T47D (cell line): ENCODE results near the gene SLCO4A1.

ENCODE experiments used
- DNase-seq, 2 experiments: peaks; one replicate each; pipeline versions ENCODE4 v3.0.0 to v3.0.0-alpha.2; 2011 to 2012; ENCODE audit warnings: low read depth in 1 of 2, low spot score in 1 of 2
- JUND ChIP-seq: IDR thresholded peaks from 2 replicates; pipeline ENCODE4 v1.6.1; 2012; ENCODE audit warnings: low read depth
- in situ Hi-C: cut with HindIII; loops from 2 replicates; pipeline ENCODE4 v1.10.0; 2016; ENCODE audit warnings: low sequenced_read_pairs, low pct_unique_long_range_greater_than_20kb

SLCO4A1 gene

GRCh38 chr20:62642051-62642665 lies at the start of gene SLCO4A1:
Gene SLCO4A1 (plus strand): TSS chr20:62642503. CDS start chr20:62656455, 13,952 bp downstream.
- TF ChIP-seq JUND, result no peak
- in situ Hi-C loops, result no loop called here
- peak; percentile 84 to 90 for DNase-seq

- TF ChIP-seq JUND, result no peak
- no peak for DNase-seq
- in situ Hi-C loops, result no loop called here
These were observed 49.7 kb upstream of the SLCO4A1 start for GRCh38 chr20:62592506-62593177.

GRCh38 chr20:62593616-62594015 lies 48.7 kb upstream of the SLCO4A1 start:
- DNase-seq, result no peak
- in situ Hi-C loops, result no loop called here
- TF ChIP-seq JUND, result no peak

GRCh38 chr20:62595069-62595468 lies 47.2 kb upstream of the SLCO4A1 start:
- no peak for DNase-seq
- in situ Hi-C loops, result no loop called here
- TF ChIP-seq JUND, result no peak

- in situ Hi-C loops, result no loop called here
- DNase-seq, result peak in 1 of 2 experiments; percentile 75
- TF ChIP-seq JUND, result no peak
These were observed 46.8 kb upstream of the SLCO4A1 start for GRCh38 chr20:62595491-62595890.

- TF ChIP-seq JUND, result no peak
- in situ Hi-C loops, result no loop called here
- DNase-seq, result no peak
These were observed 45.8 kb upstream of the SLCO4A1 start for GRCh38 chr20:62596486-62596885.

GRCh38 chr20:62596921-62597320 lies 45.4 kb upstream of the SLCO4A1 start:
- no peak for TF ChIP-seq JUND
- in situ Hi-C loops, result no loop called here

GRCh38 chr20:62597416-62598115 lies 44.7 kb upstream of the SLCO4A1 start:
- DNase-seq, result no peak
- in situ Hi-C loops, result no loop called here
- no peak for TF ChIP-seq JUND

More at GRCh38 chr20:62596921-62597320, 45.4 kb upstream of the SLCO4A1 start:
- DNase-seq, result no peak

- DNase-seq, result peak in 1 of 2 experiments; percentile 88
- no peak for TF ChIP-seq JUND
- in situ Hi-C loops, result no loop called here
These were observed 43.5 kb upstream of the SLCO4A1 start for GRCh38 chr20:62598761-62599194.

GRCh38 chr20:62599216-62600110 lies 42.8 kb upstream of the SLCO4A1 start:
- TF ChIP-seq JUND, result no peak
- DNase-seq, result no peak
- in situ Hi-C loops, result no loop called here

GRCh38 chr20:62601172-62601571 lies 41.1 kb upstream of the SLCO4A1 start:
- DNase-seq, result no peak
- TF ChIP-seq JUND, result no peak
- in situ Hi-C loops, result no loop called here

- DNase-seq, result no peak
- TF ChIP-seq JUND, result no peak
- in situ Hi-C loops, result no loop called here
These were observed 40.6 kb upstream of the SLCO4A1 start for GRCh38 chr20:62601714-62602113.
